ENCODE results near the gene ARMS2. TPM values are rescaled to one million over a fixed set of nuclear protein-coding genes. Genes with fewer than 3 reads are reported as not detected.

Gene ARMS2
- total and polyA plus RNA-seq, 2 of the 13 experiments (the other 11 are each of a cell fraction or from before 2014, with no cell fraction given) = not detected

DNA sequence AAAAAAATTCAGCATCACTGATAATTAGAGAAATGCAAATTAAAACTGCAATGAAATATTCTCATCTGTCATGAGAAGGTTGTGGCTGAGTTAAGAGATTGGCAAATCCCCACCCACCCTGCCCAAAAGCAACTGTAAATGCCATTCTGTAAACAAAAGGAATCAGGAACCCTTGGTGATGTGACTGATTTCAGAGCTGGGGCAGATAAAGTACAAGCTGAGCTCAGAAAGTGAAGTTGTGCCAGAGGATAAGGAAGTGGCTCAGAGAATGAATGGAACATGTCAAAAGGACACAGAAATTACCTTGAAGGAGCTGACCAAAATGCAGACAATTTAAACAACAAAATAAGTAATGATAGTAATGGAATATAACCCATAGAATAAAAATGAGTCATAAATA lies 32.7 kb upstream of the ARMS2 start (continued):
- TF ChIP-seq, protein P1, sequence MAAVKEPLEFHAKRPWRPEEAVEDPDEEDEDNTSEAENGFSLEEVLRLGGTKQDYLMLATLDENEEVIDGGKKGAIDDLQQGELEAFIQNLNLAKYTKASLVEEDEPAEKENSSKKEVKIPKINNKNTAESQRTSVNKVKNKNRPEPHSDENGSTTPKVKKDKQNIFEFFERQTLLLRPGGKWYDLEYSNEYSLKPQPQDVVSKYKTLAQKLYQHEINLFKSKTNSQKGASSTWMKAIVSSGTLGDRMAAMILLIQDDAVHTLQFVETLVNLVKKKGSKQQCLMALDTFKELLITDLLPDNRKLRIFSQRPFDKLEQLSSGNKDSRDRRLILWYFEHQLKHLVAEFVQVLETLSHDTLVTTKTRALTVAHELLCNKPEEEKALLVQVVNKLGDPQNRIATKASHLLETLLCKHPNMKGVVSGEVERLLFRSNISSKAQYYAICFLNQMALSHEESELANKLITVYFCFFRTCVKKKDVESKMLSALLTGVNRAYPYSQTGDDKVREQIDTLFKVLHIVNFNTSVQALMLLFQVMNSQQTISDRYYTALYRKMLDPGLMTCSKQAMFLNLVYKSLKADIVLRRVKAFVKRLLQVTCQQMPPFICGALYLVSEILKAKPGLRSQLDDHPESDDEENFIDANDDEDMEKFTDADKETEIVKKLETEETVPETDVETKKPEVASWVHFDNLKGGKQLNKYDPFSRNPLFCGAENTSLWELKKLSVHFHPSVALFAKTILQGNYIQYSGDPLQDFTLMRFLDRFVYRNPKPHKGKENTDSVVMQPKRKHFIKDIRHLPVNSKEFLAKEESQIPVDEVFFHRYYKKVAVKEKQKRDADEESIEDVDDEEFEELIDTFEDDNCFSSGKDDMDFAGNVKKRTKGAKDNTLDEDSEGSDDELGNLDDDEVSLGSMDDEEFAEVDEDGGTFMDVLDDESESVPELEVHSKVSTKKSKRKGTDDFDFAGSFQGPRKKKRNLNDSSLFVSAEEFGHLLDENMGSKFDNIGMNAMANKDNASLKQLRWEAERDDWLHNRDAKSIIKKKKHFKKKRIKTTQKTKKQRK (IDR thresholded peaks at IDR 0.05; ENCODE audit: low read length) = no peak

DNA sequence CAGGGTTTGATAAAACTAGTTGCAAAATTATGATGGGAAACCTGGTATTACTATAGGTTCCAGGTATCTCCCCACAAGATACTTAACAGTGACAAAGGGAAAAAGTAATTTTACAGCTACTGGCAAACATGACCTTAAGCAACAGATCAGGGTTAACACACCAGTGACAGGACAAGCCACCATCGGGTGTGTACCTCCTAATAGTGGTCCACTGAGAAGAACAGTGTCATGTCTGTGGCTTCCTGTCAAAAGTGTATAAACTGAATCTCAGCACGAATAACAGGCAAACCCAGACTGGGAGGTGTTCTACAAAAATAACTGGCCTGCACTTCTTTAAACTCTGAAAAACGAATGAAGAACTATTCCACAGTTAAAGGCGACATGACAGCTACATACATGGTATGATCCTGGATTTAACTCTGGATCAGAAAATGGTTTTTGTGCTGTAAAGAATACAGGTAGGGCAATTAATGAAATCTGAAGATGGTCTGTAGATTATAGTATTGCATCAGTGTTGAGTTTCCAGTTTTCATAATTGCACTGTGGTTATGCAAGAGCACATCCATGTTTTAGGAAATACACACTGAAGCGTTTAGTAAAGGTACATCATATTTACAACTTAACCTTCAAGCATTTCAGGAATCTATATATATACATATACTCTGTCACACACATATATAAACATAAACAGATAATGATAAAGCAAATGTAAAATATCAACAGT lies 32.0 kb upstream of the ARMS2 start:
- in situ Hi-C loops (cut with HindIII; ENCODE audit: extremely low pct_ligation_motif_present, low pct_unique_long_range_greater_than_20kb) = no loop called here
- WGBS (ENCODE audit: low lambda C conversion rate) = 97% methylated on average over 5 of the region's 5 CpGs
- peaks cover 15 to 66% of the 10 kb centered on the region in 2 experiments; a peak in 4 of 5 replicates for H3K36me3 ChIP-seq (replicated peaks in 1 of 2; ENCODE audit: control insufficient read depth in 1 of 2, insufficient read depth in 2 of 2, low read length in 2 of 2)
- no peak overlapping the region for H3K4me2 ChIP-seq (ENCODE audit: low read depth, low read length)
- TF ChIP-seq CEBPB (IDR thresholded peaks at IDR 0.05; ENCODE audit: borderline replicate concordance, low read depth, low read length) (peak; percentile 31; the same call in 1 of the 2 replicates), RBFOX2 (IDR thresholded peaks at IDR 0.05; ENCODE audit: low read depth, low read length) (no peak), CBX5 (CRISPR knock-in tag; IDR thresholded peaks at IDR 0.05; ENCODE audit: borderline replicate concordance) (no peak)
- no peaks in the 10 kb centered on the region for H3K79me2 ChIP-seq (ENCODE audit: insufficient read depth, low read length)
- FAIRE-seq = no peak
- no peaks in the 10 kb centered on the region for H3K27me3 ChIP-seq (ENCODE audit: control insufficient read depth in 1 of 2, insufficient read depth in 2 of 2, low read length in 2 of 2)
- ChIA-PET POLR2A (no interaction called here), CTCF (ENCODE audit: low intra/inter-chr PET ratio, low total read pairs) (no interaction called here)
- no peak overlapping the region for H3K9ac ChIP-seq (ENCODE audit: insufficient read depth, low read depth, low read length)
- no peak overlapping the region for H3K27ac ChIP-seq (ENCODE audit: extremely low read length, insufficient read depth, low read length)
- H2AFZ ChIP-seq (ENCODE audit: low read length) = no peak overlapping the region
- no TSS peak for BruUV-seq (replicated peaks)
- H4K20me1 ChIP-seq (ENCODE audit: insufficient read depth, low read length) = no peaks in the 10 kb centered on the region
- intact Hi-C loops (cut with micrococcal nuclease; ENCODE audit: unreplicated experiment) = no loop called here
- no peak for ATAC-seq
- H3K4me3 ChIP-seq (replicated peaks in 1 of 3; ENCODE audit: insufficient read depth in 1 of 3, low read depth in 2 of 3, low read length in 3 of 3) = no peak overlapping the region
- H3K9me3 ChIP-seq (ENCODE audit: low read length) = no peaks in the 10 kb centered on the region
- H3K4me1 ChIP-seq (ENCODE audit: insufficient read depth, low read length) = no peaks in the 10 kb centered on the region
- DNase-seq (ENCODE audit: low spot score) = no peak

Data from HepG2 (cell line).